Fibroblast of the aortic adventitia (primary cell): ENCODE measurements around the gene SDE2. TPM values are rescaled to one million over a fixed set of nuclear protein-coding genes. Genes with fewer than 3 reads are reported as not detected.
"Not testable (repeated sequence)": the region's sequence is repeated elsewhere in the genome, so short reads cannot be mapped to it uniquely, and the experiment has no call there.

ENCODE experiments used
- DNase-seq: peaks from one replicate; pipeline ENCODE4 v3.0.0-alpha.2; 2010; ENCODE audit warnings: low read depth
- H3K4me3 ChIP-seq: 2 replicates; pipeline ENCODE4 v1.5.1; 2011; ENCODE audit warnings: low read depth, mild to moderate bottlenecking, control low read depth, low read length, moderate library complexity
- CTCF ChIP-seq: IDR thresholded peaks from 2 replicates; pipeline ENCODE4 v1.5.1; 2011; ENCODE audit warnings: mild to moderate bottlenecking, low read length, control low read depth, inconsistent platforms; ENCODE audit not compliant: insufficient read depth
- total RNA-seq: library from RNA; depleted of rRNA; stranded (reverse); fragments of >200 nt; gene quantifications from 2 replicates; pipeline ENCODE4 v1.2.3, GENCODE V29; 2012; ENCODE audit warnings: low replicate concordance

SDE2 gene
- total RNA-seq, 1 donor = 21.6 TPM

GRCh38 chr1:225990705-225991464 lies 8.3 kb downstream of the SDE2 start:
- H3K4me3 ChIP-seq = no peak overlapping the region

DNA sequence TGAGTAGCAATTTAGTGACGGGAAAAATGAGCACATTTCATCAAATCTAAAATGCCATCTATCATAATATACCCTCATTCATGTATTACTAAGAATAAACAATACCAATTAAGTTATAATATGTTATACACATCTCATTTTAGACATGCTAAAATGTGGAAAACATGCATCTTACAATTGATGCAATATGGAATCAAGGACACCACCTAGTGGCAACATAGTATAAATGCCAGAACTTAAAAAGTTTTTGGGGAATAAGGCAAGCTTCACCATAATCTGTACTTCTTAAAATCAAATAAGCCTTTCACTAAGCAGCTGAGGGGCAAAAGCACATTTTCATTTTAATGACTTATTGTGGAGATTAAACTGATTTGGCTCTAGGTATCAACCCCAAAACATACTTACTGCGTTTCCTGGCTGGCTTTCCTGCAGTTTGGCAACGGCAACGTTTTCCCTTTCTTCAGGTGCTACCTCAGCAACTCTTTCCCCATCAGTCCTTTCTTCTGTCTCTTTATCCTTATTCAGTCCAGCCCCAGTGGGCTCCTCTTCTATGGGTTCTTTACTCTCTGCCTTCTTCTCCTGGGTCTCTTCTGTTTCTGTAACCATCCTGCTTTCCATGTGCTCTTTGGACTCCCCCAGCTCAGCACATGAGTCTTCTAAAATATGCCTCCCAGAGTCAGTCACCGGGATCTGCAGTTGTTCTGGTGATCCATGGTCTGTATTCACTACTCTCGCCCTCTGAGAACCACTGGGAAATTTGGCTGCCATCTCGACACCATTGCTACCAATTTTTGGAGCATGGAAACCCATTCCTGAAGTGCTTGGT lies 11.4 kb downstream of the SDE2 start:
- TF ChIP-seq CTCF = peak; percentile 75
- peak; percentile 77 for DNase-seq

More at GRCh38 chr1:225990705-225991464, 8.3 kb downstream of the SDE2 start:
- no peak for DNase-seq
- no peak for TF ChIP-seq CTCF

DNA sequence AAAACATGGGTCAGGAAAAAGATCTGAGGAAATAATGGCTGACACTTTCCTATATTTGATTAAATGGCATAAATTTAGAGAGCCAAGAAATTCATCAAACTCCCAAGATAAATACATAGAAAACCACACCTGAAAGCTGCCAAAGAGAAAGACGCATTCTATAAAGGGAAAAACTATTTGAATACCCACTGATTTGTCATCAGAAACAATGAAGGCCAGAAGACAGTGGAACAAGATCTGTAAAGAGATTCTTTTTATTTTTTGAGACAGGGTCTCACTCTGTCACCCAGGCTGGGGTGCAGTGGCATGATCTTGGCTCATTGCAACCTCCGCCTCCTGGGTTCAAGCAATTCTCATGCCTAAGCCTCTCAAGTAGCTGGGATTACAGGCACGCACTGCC lies 17.4 kb downstream of the SDE2 start:
- no peak for DNase-seq
- no peak for TF ChIP-seq CTCF
- H3K4me3 ChIP-seq = no peak overlapping the region

More for the DNA sequence above, 11.4 kb downstream of the SDE2 start:
- H3K4me3 ChIP-seq = no peak overlapping the region

GRCh38 chr1:225980005-225980836 lies 18.9 kb downstream of the SDE2 start:
- no peak for DNase-seq
- no peak for TF ChIP-seq CTCF
- no peak overlapping the region for H3K4me3 ChIP-seq

- DNase-seq = no peak
- TF ChIP-seq CTCF = no peak
- H3K4me3 ChIP-seq = no peak overlapping the region
These were observed 19.7 kb downstream of the SDE2 start for GRCh38 chr1:225979421-225979820.

- no peak for TF ChIP-seq CTCF
- no peak for DNase-seq
- no peak overlapping the region for H3K4me3 ChIP-seq
These were observed 21.0 kb downstream of the SDE2 start for GRCh38 chr1:225977937-225978748.

GRCh38 chr1:225975146-225975545 lies 24.0 kb downstream of the SDE2 start:
- DNase-seq, H3K4me3 ChIP-seq: not testable (repeated sequence)
